HG03103 (cell line): ENCODE results near the gene LAT.
"Not testable (repeated sequence)": the region's sequence is repeated elsewhere in the genome, so short reads cannot be mapped to it uniquely, and the experiment has no call there.

ENCODE experiments used
- ATAC-seq: cut with Tn5 transposase; IDR thresholded peaks from one replicate; pipeline ENCODE4 v1.9.1; 2021; ENCODE audit warnings: low read depth; ENCODE audit not compliant: unreplicated experiment

Gene LAT

DNA sequence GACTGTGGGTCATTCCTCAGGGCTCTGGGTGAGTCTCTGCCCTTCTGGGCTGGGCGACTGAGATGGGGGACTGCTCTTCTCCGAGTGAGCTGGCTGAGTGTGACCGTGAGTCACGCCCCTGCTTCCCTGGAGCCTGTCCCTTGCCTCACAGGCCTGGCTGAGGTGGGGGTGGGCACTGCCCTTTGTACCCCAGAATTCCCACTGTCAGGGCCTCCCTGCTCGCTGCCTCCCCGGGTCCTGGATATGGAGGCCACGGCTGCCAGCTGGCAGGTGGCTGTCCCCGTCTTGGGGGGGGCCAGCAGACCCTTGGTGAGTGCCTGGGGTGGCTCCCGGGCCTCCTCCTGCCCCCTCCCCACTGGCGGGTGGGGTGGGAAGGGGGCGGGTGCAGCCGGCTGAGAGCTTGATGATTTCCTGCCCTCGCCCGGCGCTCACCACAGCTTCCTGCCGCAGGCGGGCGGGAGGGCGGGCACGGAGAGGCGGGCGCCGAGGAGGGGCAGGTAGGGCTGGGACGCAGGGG is at the start of gene LAT:
Gene LAT, plus strand, starts transcription at position 434 of the 517 bp plus-strand sequence. CDS start 366 bp downstream, outside the sequence.
- no peak for ATAC-seq

- ATAC-seq, result no peak
These were observed 49.5 kb upstream of the LAT start for GRCh38 chr16:28935346-28935745.

- ATAC-seq, result peak; percentile 71
These were observed 48.7 kb upstream of the LAT start for GRCh38 chr16:28935924-28936783.

- no peak for ATAC-seq
These were observed 48.1 kb upstream of the LAT start for GRCh38 chr16:28936784-28937155.

GRCh38 chr16:28937222-28937876 is 47.5 kb upstream of the LAT start:
- ATAC-seq, result no peak

DNA sequence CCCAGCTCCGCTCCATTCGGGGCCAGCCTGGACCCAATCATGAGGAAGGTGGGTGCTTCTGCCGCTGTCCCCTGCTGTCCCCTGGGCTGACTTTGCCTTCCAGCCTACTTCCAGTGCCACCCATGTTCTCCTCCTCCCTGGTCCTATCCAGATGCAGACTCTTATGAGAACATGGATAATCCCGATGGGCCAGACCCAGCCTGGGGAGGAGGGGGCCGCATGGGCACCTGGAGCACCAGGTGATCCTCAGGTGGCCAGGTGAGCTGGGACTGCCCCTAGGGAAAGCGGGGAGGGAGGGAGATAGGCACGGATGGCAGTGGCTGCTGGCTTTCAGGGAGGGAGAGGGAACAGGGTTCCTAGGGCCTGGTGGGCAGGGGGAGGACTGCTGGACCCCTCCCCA is 46.1 kb upstream of the LAT start:
- ATAC-seq, result no peak

GRCh38 chr16:28939825-28940224 is 45.0 kb upstream of the LAT start:
- ATAC-seq, result not testable (repeated sequence)

GRCh38 chr16:28943281-28943680 is 41.6 kb upstream of the LAT start:
- no peak for ATAC-seq

GRCh38 chr16:28946681-28947080 is 38.2 kb upstream of the LAT start:
- no peak for ATAC-seq

- ATAC-seq, result peak; percentile 92
These were observed 34.0 kb upstream of the LAT start, which contains the start of gene NFATC2IP for GRCh38 chr16:28950648-28951409. TSS of gene NFATC2IP (plus strand) at chr16:28950937. CDS start at chr16:28951012, 75 bp downstream.

DNA sequence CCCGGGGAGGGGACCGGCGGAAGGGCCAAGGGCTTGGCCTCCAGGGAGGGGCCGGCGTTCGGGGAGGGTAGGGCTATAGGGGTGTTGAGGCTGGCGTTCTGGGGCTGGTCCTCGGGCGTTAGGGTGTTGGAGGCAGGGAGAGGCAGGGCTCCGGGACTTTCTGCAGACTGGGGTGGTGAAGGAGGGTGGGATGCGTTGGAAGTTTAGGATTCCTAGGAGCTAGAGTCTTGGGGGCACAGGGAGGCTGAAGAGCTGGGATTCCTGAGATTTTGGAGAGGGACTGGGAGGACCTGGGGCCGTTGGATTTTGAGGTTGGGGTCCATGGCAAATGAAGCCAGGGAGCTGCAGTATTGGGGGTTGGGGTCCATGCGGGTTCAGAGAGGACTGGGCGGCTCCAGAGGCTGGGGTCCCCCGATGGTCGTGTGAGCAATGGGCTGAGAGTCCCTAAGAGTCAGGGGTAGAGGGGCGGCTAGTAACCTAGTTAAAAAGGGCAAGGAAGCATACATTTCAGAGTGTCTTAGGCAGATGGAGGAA is 33.4 kb upstream of the LAT start:
- no peak for ATAC-seq

- ATAC-seq, result no peak
These were observed 26.6 kb upstream of the LAT start for GRCh38 chr16:28958216-28958615.

DNA sequence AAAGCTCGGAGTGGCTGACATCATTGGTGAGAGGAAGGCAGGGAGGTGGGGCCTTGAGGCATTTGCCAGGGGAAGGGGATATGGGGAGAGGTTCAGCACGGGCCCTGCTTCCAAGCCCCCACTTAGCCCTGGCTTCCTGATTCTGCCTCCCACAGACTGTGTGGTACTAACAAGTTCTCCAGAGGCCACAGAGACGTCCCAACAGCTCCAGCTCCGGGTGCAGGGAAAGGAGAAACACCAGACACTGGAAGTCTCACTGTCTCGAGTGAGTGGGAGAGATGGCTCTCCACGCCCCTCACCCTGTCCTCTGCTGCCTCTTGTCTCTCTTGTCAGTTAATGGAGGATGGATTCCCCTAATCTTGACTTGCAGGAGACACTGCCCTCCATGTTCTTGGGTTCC is 26.0 kb upstream of the LAT start:
- no peak for ATAC-seq

- ATAC-seq, result no peak
These were observed 20.8 kb upstream of the LAT start for GRCh38 chr16:28964072-28964471.

DNA sequence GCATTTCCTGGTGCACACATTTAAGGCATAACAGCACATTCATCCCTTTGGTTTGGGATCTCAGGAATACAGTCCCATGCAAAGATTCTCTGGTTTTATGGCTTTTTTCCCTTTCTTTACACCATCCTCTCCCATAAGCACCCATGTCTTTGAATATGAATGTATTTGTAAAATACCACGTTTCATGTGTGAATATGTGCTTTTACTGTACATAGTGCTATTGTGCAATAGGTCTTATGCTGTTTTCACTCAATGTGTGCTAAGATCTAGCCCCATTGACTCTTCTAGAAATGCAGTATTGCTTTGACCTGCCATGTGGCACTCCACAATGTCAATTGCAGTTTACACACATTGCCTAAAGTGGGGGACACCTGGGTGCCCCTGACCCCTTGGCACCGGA is 20.4 kb upstream of the LAT start:
- no peak for ATAC-seq

GRCh38 chr16:28967156-28967555 is 17.7 kb upstream of the LAT start:
- no peak for ATAC-seq

- ATAC-seq, result not testable (repeated sequence)
These were observed 15.2 kb upstream of the LAT start for GRCh38 chr16:28969696-28970095.

GRCh38 chr16:28974007-28974436 is 10.8 kb upstream of the LAT start:
- no peak for ATAC-seq

- peak; percentile 87 for ATAC-seq
These were observed 10.3 kb upstream of the LAT start, which contains the start of gene SPNS1 for GRCh38 chr16:28974437-28975157. TSS of gene SPNS1 (plus strand) at chr16:28974778. CDS start at chr16:28975152, 374 bp downstream.

DNA sequence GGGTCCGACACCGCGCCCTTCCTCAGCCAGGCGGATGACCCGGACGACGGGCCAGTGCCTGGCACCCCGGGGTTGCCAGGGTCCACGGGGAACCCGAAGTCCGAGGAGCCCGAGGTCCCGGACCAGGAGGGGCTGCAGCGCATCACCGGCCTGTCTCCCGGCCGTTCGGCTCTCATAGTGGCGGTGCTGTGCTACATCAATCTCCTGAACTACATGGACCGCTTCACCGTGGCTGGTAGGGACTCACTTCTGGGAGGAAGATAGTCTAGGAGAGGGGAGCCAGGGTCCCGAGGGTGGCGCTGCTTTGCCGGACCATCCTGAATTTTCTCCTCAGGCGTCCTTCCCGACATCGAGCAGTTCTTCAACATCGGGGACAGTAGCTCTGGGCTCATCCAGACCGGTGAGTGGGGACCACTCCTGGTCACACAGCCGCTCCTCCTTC is 9.7 kb upstream of the LAT start:
- ATAC-seq, result no peak
